PC-3 (cell line): Measurements from ENCODE around the gene MIF4GD. TPM values are rescaled to one million over a fixed set of nuclear protein-coding genes. Genes with fewer than 3 reads are reported as not detected.

Source experiments
- ATAC-seq: fragments of 200-7000 bp; cut with Tn5 transposase; 2 replicates; pipeline ENCODE4 v1.9.1; 2020; ENCODE audit warnings: mild to moderate bottlenecking, moderate library complexity
- BruUV-seq: library from RNA; stranded (reverse); fragments of 400-500 nt; replicated peaks from 2 replicates; lab custom pipeline; 2021; lab: Mats Ljungman, UMichigan
- CTCF ChIA-PET: fragments of 300-600 bp; sonication (Branson Sonifier 250); formaldehyde crosslinking; loops from one replicate; lab custom pipeline; 2022; ENCODE audit warnings: antibody characterized with exemption; lab: Charles Lee
- POLR2A ChIA-PET: fragments of 300-600 bp; sonication (Branson Sonifier 250); formaldehyde crosslinking; loops from one replicate; lab custom pipeline; 2022; ENCODE audit warnings: antibody characterized with exemption; ENCODE audit not compliant: unreplicated experiment; lab: Charles Lee
- DNase-seq: peaks from one replicate; pipeline ENCODE4 v3.0.0-alpha.2; 2015
- H2AFZ ChIP-seq: fragments of 300-600 bp; sonication (generic); 2 replicates; pipeline ENCODE4 v1.6.0; 2016; ENCODE audit warnings: antibody characterized with exemption, low read length
- H3F3A ChIP-seq: fragments of 300-600 bp; sonication (generic); one replicate; pipeline ENCODE4 v1.6.0; 2017; ENCODE audit warnings: antibody characterized with exemption, low read length, control low read depth, mild to moderate bottlenecking; ENCODE audit not compliant: unreplicated experiment
- H3K27ac ChIP-seq: fragments of 300-600 bp; sonication (generic); 2 replicates; pipeline ENCODE4 v1.5.1; 2016; ENCODE audit warnings: mild to moderate bottlenecking, low read length
- H3K27me3 ChIP-seq: fragments of 300-600 bp; sonication (generic); 2 replicates; pipeline ENCODE4 v1.6.1; 2016; ENCODE audit warnings: low read length, mixed read lengths
- H3K36me3 ChIP-seq: fragments of 300-600 bp; sonication (generic); 2 replicates; pipeline ENCODE4 v1.6.1; 2016; ENCODE audit warnings: low read depth, mixed run types, low read length, mixed read lengths
- H3K4me1 ChIP-seq: fragments of 300-600 bp; sonication (generic); 2 replicates; pipeline ENCODE4 v1.5.1; 2016; ENCODE audit warnings: low read length; ENCODE audit not compliant: insufficient read depth
- H3K4me2 ChIP-seq: fragments of 300-600 bp; sonication (generic); 2 replicates; pipeline ENCODE4 v1.6.0; 2016; ENCODE audit warnings: low read length
- H3K4me3 ChIP-seq: fragments of 300-600 bp; sonication (generic); 2 replicates; pipeline ENCODE4 v1.5.1; 2016; ENCODE audit warnings: mild to moderate bottlenecking, low read length, mixed read lengths
- H3K79me2 ChIP-seq: fragments of 300-600 bp; sonication (generic); 2 replicates; pipeline ENCODE4 v1.6.1; 2017; ENCODE audit warnings: low read length, mixed read lengths
- H3K9ac ChIP-seq: fragments of 300-600 bp; sonication (generic); 2 replicates; pipeline ENCODE4 v1.6.0; 2016; ENCODE audit warnings: mild to moderate bottlenecking, low read length
- H3K9me2 ChIP-seq: fragments of 300-600 bp; sonication (generic); replicated peaks from 2 replicates; pipeline ENCODE4 v1.6.1; 2016; ENCODE audit warnings: mixed run types, low read length, mixed read lengths
- H3K9me3 ChIP-seq: fragments of 300-600 bp; sonication (generic); 2 replicates; pipeline ENCODE4 v1.6.1; 2016; ENCODE audit warnings: low read length, mixed read lengths
- H4K20me1 ChIP-seq: fragments of 300-600 bp; sonication (generic); 2 replicates; pipeline ENCODE4 v1.6.1; 2016; ENCODE audit warnings: low read length, mixed read lengths
- CTCF ChIP-seq: fragments of 300-600 bp; sonication (generic); conservative IDR thresholded peaks from 2 replicates; pipeline ENCODE4 v1.5.1; 2017; ENCODE audit warnings: antibody characterized with exemption, low read depth, mild to moderate bottlenecking, low read length
- EZH2 ChIP-seq: fragments of 300-600 bp; sonication (generic); IDR thresholded peaks from one replicate; pipeline ENCODE4 v1.6.1; 2017; ENCODE audit warnings: antibody characterized with exemption, mild to moderate bottlenecking, low read length; ENCODE audit not compliant: unreplicated experiment
- EZH2phosphoT487 ChIP-seq: fragments of 300-600 bp; sonication (generic); IDR thresholded peaks from 2 replicates; pipeline ENCODE4 v1.6.1; 2018; ENCODE audit warnings: mild to moderate bottlenecking, antibody characterized with exemption, low read length, borderline replicate concordance
- intact Hi-C: fragments of 100-400 bp; cut with micrococcal nuclease; formaldehyde crosslinking; loops from 2 replicates; pipeline ENCODE4 v1.9.0; 2023
- total RNA-seq: library from RNA; depleted of rRNA; stranded (reverse); fragments of >200 nt; gene quantifications from 2 replicates; pipeline ENCODE4 v1.2.3, GENCODE V29; 2014

Gene MIF4GD
- total RNA-seq, 1 experiment from 2014 or later: 42.3 TPM

DNA sequence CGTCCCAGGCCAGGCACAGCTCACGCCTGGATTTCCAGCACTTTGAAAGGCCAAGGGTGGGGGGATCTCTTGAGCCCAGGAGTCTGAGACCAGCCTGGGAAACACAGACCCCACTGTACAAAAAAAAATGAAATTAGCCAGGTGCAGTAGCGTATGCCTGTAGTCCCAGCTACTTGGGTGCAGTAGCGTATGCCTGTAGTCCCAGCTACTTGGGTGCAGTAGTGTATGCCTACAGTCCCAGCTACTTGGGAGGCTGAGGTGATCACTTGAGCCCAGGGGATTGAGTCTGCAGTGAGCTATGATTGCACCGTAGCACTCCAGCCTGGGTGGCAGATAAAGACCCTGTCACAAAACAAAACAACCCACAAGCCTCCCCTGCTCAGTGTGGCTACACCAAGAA is 45.2 kb upstream of the MIF4GD start:
- no peaks in the 10 kb centered on the region for H3K4me1 ChIP-seq
- H3K27ac ChIP-seq: no peak overlapping the region
- no peaks in the 10 kb centered on the region for H3K9me3 ChIP-seq
- H3K9me2 ChIP-seq: no peaks in the 10 kb centered on the region
- H3K27me3 ChIP-seq: no peaks in the 10 kb centered on the region
- H3K36me3 ChIP-seq: peaks cover 17% of the 10 kb centered on the region
- POLR2A ChIA-PET: no interaction called here
- TF ChIP-seq EZH2 (no peak), EZH2phosphoT487 (no peak), CTCF (no peak)
- H3K4me3 ChIP-seq: no peak overlapping the region
- H3K79me2 ChIP-seq: no peaks in the 10 kb centered on the region
- BruUV-seq: no TSS peak
- no peaks in the 10 kb centered on the region for H3F3A ChIP-seq
- H2AFZ ChIP-seq: no peak overlapping the region
- no peaks in the 10 kb centered on the region for H4K20me1 ChIP-seq
- DNase-seq: no peak
- intact Hi-C loops: no loop called here
- no peak overlapping the region for H3K9ac ChIP-seq
- H3K4me2 ChIP-seq: no peak overlapping the region
- CTCF ChIA-PET: interaction anchor here (0.6 kb wide), 1 partner anchor 316 kb away, joined by 4 read pairs; no protein-coding TSS in a partner anchor
- 0 out of 2 replicates have a peak, but pooled peaks have one; percentile 17 for ATAC-seq

- no TSS peak for BruUV-seq
- Histone ChIP-seq H3K27ac (no peak overlapping the region), H4K20me1 (no peaks in the 10 kb centered on the region), H3K4me1 (no peaks in the 10 kb centered on the region), H3K9me2 (no peaks in the 10 kb centered on the region), H3K79me2 (no peaks in the 10 kb centered on the region), H3K4me3 (no peak overlapping the region), H2AFZ (no peak overlapping the region), H3K9ac (no peak overlapping the region), H3K9me3 (no peaks in the 10 kb centered on the region), H3K36me3 (peaks cover 11% of the 10 kb centered on the region; the same call in 1 of the 2 replicates), H3F3A (no peaks in the 10 kb centered on the region), H3K4me2 (no peak overlapping the region), H3K27me3 (no peaks in the 10 kb centered on the region)
- TF ChIP-seq EZH2 (no peak), EZH2phosphoT487 (no peak), CTCF (no peak)
- ChIA-PET POLR2A (no interaction called here), CTCF (interaction anchor here (0.6 kb wide), 1 partner anchor 317 kb away, joined by 4 read pairs; no protein-coding TSS in a partner anchor)
- intact Hi-C loops: no loop called here
- ATAC-seq (peak; percentile 23; the same call in 1 of the 2 replicates), DNase-seq (no peak)
Observed at GRCh38 chr17:75315541-75316243, 44.7 kb upstream of the MIF4GD start.
